CD14-positive monocyte (primary cell): Measurements from ENCODE around the gene JDP2. TPM values are rescaled to one million over a fixed set of nuclear protein-coding genes. Genes with fewer than 3 reads are reported as not detected.
A peak's percentile ranks its signal among the peaks of the same experiment; 100 is the strongest.

Source experiments
- DNase-seq, 3 donors: peaks; one replicate each; pipeline ENCODE4 v3.0.0-alpha.2; 2011 to 2022
- H2AFZ ChIP-seq: 2 replicates; pipeline ENCODE4 v1.6.0; 2012; ENCODE audit warnings: mild to moderate bottlenecking, low read depth, low read length, inconsistent platforms; ENCODE audit not compliant: insufficient read depth, poor library complexity, severe bottlenecking
- H3K27ac ChIP-seq, 2 donors: 1 replicate in 1 of 2; 2 replicates in 1 of 2; pipeline ENCODE4 v1.5.1; 2012 to 2013; ENCODE audit warnings: low read length in 2 of 2, control low read depth in 1 of 2, inconsistent platforms in 1 of 2, low read depth in 1 of 2, mild to moderate bottlenecking in 1 of 2
- H3K27me3 ChIP-seq, 2 donors: one replicate each; pipeline versions ENCODE4 v1.6.0 to v1.6.1; 2011 to 2013; ENCODE audit warnings: low read length in 2 of 2; ENCODE audit not compliant: control insufficient read depth in 2 of 2, insufficient read depth in 2 of 2
- H3K36me3 ChIP-seq, 2 donors: replicated peaks in 1 of 2; 1 replicate in 1 of 2; 2 replicates in 1 of 2; pipeline versions ENCODE4 v1.5.1 to v1.6.1; 2012 to 2013; ENCODE audit warnings: low read length in 2 of 2, control low read depth in 1 of 2, inconsistent platforms in 1 of 2, mild to moderate bottlenecking in 1 of 2; ENCODE audit not compliant: insufficient read depth in 2 of 2, control insufficient read depth in 1 of 2
- H3K4me1 ChIP-seq, 2 donors: 1 replicate in 1 of 2; 2 replicates in 1 of 2; pipeline versions ENCODE4 v1.5.1 to v1.6.1; 2012 to 2013; ENCODE audit warnings: low read length in 2 of 2, control low read depth in 1 of 2, inconsistent platforms in 1 of 2, mild to moderate bottlenecking in 1 of 2, moderate library complexity in 1 of 2; ENCODE audit not compliant: insufficient read depth in 2 of 2, control insufficient read depth in 1 of 2
- H3K4me2 ChIP-seq: replicated peaks from 2 replicates; pipeline ENCODE3; 2012; ENCODE audit warnings: low read length, moderate library complexity, mild to moderate bottlenecking; ENCODE audit not compliant: poor library complexity, severe bottlenecking; ENCODE audit errors: extremely low read depth
- H3K4me3 ChIP-seq, 3 experiments: fragments of 200-600 bp in 1 of 3; sonication (generic) in 1 of 3; replicated peaks in 1 of 3; 1 replicate in 2 of 3; 2 replicates in 1 of 3; pipeline ENCODE4 v1.5.1; 2011 to 2013; ENCODE audit warnings: low read length in 3 of 3, mild to moderate bottlenecking in 3 of 3, control low read depth in 2 of 3, low read depth in 2 of 3, inconsistent platforms in 1 of 3, moderate library complexity in 1 of 3
- H3K79me2 ChIP-seq: 2 replicates; pipeline ENCODE4 v1.6.0; 2012; ENCODE audit warnings: mild to moderate bottlenecking, control low read depth, inconsistent platforms, low read length, moderate library complexity; ENCODE audit not compliant: insufficient read depth
- H3K9ac ChIP-seq: 2 replicates; pipeline ENCODE4 v1.6.0; 2017; ENCODE audit warnings: low read length, mild to moderate bottlenecking; ENCODE audit not compliant: insufficient read depth, poor library complexity, severe bottlenecking
- H3K9me3 ChIP-seq, 2 donors: replicated peaks in 1 of 2; 1 replicate in 1 of 2; 2 replicates in 1 of 2; pipeline versions ENCODE4 v1.5.1 to v1.6.1; 2012 to 2013; ENCODE audit warnings: low read length in 2 of 2, control low read depth in 1 of 2; ENCODE audit not compliant: control insufficient read depth in 1 of 2, insufficient read depth in 1 of 2
- H4K20me1 ChIP-seq: 2 replicates; pipeline ENCODE4 v1.6.0; 2012; ENCODE audit warnings: mild to moderate bottlenecking, low read length, control low read depth, moderate library complexity; ENCODE audit not compliant: insufficient read depth
- H3K27ac Mint-ChIP-seq, 7 donors: one replicate each; pipeline ENCODE4 v1.8.0; 2020; ENCODE audit warnings: mild to moderate bottlenecking in 7 of 7, mixed read lengths in 7 of 7, moderate library complexity in 6 of 7, inconsistent platforms in 2 of 7
- H3K27me3 Mint-ChIP-seq, 3 donors: one replicate each; pipeline ENCODE4 v1.8.0; 2021 to 2022; ENCODE audit warnings: low read depth in 3 of 3, mild to moderate bottlenecking in 3 of 3, mixed read lengths in 3 of 3, moderate library complexity in 3 of 3, inconsistent platforms in 1 of 3
- H3K36me3 Mint-ChIP-seq, 2 donors: one replicate each; pipeline ENCODE4 v1.8.0; 2020; ENCODE audit warnings: mixed read lengths in 2 of 2, inconsistent platforms in 1 of 2, mild to moderate bottlenecking in 1 of 2
- H3K4me1 Mint-ChIP-seq: one replicate; pipeline ENCODE4 v1.8.0; 2020; ENCODE audit warnings: mild to moderate bottlenecking, mixed read lengths
- H3K4me3 Mint-ChIP-seq, 2 donors: one replicate each; pipeline ENCODE4 v1.8.0; 2020; ENCODE audit warnings: mild to moderate bottlenecking in 2 of 2, mixed read lengths in 2 of 2, moderate library complexity in 1 of 2
- H3K9me3 Mint-ChIP-seq, 7 donors: one replicate each; pipeline ENCODE4 v1.8.0; 2020 to 2022; ENCODE audit warnings: mixed read lengths in 7 of 7, mild to moderate bottlenecking in 6 of 7, moderate library complexity in 6 of 7, inconsistent platforms in 2 of 7
- CTCF ChIP-seq: fragments of 200-600 bp; IDR thresholded peaks from one replicate; pipeline ENCODE4 v1.8.0; 2022; ENCODE audit warnings: antibody characterized with exemption, mild to moderate bottlenecking
- WGBS: methylation state at CpG from one replicate; pipeline ENCODE4 v1.1.5; 2013; ENCODE audit warnings: missing lambda C conversion rate; ENCODE audit not compliant: insufficient coverage; 5-methylcytosine and 5-hydroxymethylcytosine counted together
- intact Hi-C, 2 donors: fragments of 100-400 bp; cut with micrococcal nuclease; formaldehyde crosslinking; loops; one replicate each; pipeline versions ENCODE4 v1.15.0 to v1.15.1; 2023
- polyA plus RNA-seq, 3 donors: library from polyadenylated mRNA; depleted of rRNA in 1 of 3; unstranded in 2 of 3; stranded (reverse) in 1 of 3; fragments of 300-500 nt in 2 of 3; fragments of >200 nt in 1 of 3; fragmentation: Illumina TruSeq in 2 of 3; gene quantifications; 1 replicate in 2 of 3; 2 replicates in 1 of 3; pipeline ENCODE4 v1.2.3, GENCODE V29; 2012 to 2021

The JDP2 gene
- polyA plus RNA-seq, 3 donors = 3.5 to 69.2 (median 14.2) TPM

- no peaks in the 10 kb centered on the region for H3K36me3 Mint-ChIP-seq
- intact Hi-C loops = no loop called here
- Histone ChIP-seq H3K27me3 (no peaks in the 10 kb centered on the region), H3K36me3 (no peaks in the 10 kb centered on the region), H3K4me3 (no peak overlapping the region), H3K4me1 (peaks cover 13 to 14% of the 10 kb centered on the region in 2 donors), H4K20me1 (no peaks in the 10 kb centered on the region), H3K9me3 (no peaks in the 10 kb centered on the region), H3K4me2 (no peak overlapping the region), H3K9ac (no peak overlapping the region), H3K79me2 (no peaks in the 10 kb centered on the region), H3K27ac (no peak overlapping the region), H2AFZ (no peak overlapping the region)
- TF ChIP-seq CTCF = no peak
- DNase-seq = no peak
- H3K27me3 Mint-ChIP-seq = peaks cover 0 to 8% (median 4%) of the 10 kb centered on the region in 3 donors
- H3K4me1 Mint-ChIP-seq = peaks cover 20% of the 10 kb centered on the region
- peaks cover 0 to 5% (median 0%) of the 10 kb centered on the region in 7 donors for H3K9me3 Mint-ChIP-seq
- 97% methylated on average over 10 of the region's 14 CpGs for WGBS
- H3K4me3 Mint-ChIP-seq = no peak overlapping the region
- H3K27ac Mint-ChIP-seq = peak overlapping the region in 2 of 7 donors; percentile 54 to 58
Observed at GRCh38 chr14:75491376-75491978, 63.7 kb downstream of the JDP2 start.

GRCh38 chr14:75492832-75493591, 65.2 kb downstream of the JDP2 start:
- Histone ChIP-seq H3K4me3 (no peak overlapping the region), H3K79me2 (no peaks in the 10 kb centered on the region), H3K27me3 (no peaks in the 10 kb centered on the region), H3K27ac (no peak overlapping the region), H3K9ac (no peak overlapping the region), H2AFZ (no peak overlapping the region), H3K4me1 (peaks cover 25 to 26% of the 10 kb centered on the region in 2 donors), H3K36me3 (no peaks in the 10 kb centered on the region), H3K4me2 (no peak overlapping the region), H3K9me3 (no peaks in the 10 kb centered on the region), H4K20me1 (no peaks in the 10 kb centered on the region)
- no peak for TF ChIP-seq CTCF
- peaks cover 30% of the 10 kb centered on the region for H3K4me1 Mint-ChIP-seq
- intact Hi-C loops = no loop called here
- H3K36me3 Mint-ChIP-seq = no peaks in the 10 kb centered on the region
- H3K27me3 Mint-ChIP-seq = peaks cover 0 to 8% (median 4%) of the 10 kb centered on the region in 3 donors
- H3K4me3 Mint-ChIP-seq = no peak overlapping the region
- H3K27ac Mint-ChIP-seq = no peak overlapping the region
- no peak for DNase-seq
- peaks cover 0 to 5% (median 0%) of the 10 kb centered on the region in 7 donors for H3K9me3 Mint-ChIP-seq
- WGBS = 98% methylated on average over 4 of the region's 9 CpGs
